ENCODE data around the gene MNDA.

DNA sequence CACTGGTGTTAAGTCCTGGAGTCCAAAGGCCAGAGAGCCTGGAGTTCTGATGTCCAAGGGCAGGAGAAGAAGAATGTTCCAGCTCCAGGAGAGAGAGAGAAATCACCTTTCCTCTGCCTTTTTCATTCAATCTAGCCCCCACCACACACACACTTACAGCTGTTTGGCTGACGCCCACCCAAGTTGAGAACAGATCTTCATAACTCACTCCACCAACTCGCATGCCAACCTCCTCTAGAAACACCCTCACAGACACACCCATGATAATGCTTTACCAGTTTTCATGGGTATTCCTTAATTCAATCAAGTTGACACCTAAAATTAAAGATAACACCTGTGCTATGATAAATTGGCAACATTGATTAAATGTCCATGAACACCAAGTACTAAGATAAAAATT is 42.0 kb downstream of the MNDA start:
- TF ChIP-seq, protein P1, sequence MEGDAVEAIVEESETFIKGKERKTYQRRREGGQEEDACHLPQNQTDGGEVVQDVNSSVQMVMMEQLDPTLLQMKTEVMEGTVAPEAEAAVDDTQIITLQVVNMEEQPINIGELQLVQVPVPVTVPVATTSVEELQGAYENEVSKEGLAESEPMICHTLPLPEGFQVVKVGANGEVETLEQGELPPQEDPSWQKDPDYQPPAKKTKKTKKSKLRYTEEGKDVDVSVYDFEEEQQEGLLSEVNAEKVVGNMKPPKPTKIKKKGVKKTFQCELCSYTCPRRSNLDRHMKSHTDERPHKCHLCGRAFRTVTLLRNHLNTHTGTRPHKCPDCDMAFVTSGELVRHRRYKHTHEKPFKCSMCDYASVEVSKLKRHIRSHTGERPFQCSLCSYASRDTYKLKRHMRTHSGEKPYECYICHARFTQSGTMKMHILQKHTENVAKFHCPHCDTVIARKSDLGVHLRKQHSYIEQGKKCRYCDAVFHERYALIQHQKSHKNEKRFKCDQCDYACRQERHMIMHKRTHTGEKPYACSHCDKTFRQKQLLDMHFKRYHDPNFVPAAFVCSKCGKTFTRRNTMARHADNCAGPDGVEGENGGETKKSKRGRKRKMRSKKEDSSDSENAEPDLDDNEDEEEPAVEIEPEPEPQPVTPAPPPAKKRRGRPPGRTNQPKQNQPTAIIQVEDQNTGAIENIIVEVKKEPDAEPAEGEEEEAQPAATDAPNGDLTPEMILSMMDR (IDR thresholded peaks at IDR 0.05), result no peak
- TF ChIP-seq ZFX (IDR thresholded peaks at IDR 0.05; ENCODE audit: borderline replicate concordance), result no peak

Data from 22Rv1 (cell line).